ENCODE data around the gene UFD1.

Gene UFD1

GRCh38 chr22:19526076-19526701, 47.2 kb upstream of the UFD1 start:
- H3K9me3 ChIP-seq (ENCODE audit: insufficient read depth, low read length): no peaks in the 10 kb centered on the region
- H3K9ac ChIP-seq (ENCODE audit: low read length): no peak overlapping the region
- H2AFZ ChIP-seq (ENCODE audit: low read depth, low read length): no peak overlapping the region
- H4K20me1 ChIP-seq (ENCODE audit: insufficient read depth, low read length): no peaks in the 10 kb centered on the region
- H3K36me3 ChIP-seq (replicated peaks; ENCODE audit: low read depth, low read length): peaks cover 3% of the 10 kb centered on the region
- H3K27me3 ChIP-seq (ENCODE audit: low read depth, low read length): peaks cover 12% of the 10 kb centered on the region; the same call in 1 of the 2 replicates
- H3K4me2 ChIP-seq (ENCODE audit: low read length): no peak overlapping the region
- peaks cover 10% of the 10 kb centered on the region for H3K4me1 ChIP-seq (ENCODE audit: low read length)
- no peak overlapping the region for H3K27ac ChIP-seq (ENCODE audit: low read length)
- no peaks in the 10 kb centered on the region for H3K79me2 ChIP-seq (ENCODE audit: low read length)
- TF ChIP-seq EZH2phosphoT487 (IDR thresholded peaks at IDR 0.05; ENCODE audit: low read depth): no peak
- no peak for TF ChIP-seq CTCF (IDR thresholded peaks at IDR 0.05; ENCODE audit: low read depth, low read length)
- H3K4me3 ChIP-seq (ENCODE audit: low read length): no peak overlapping the region

GRCh38 chr22:19525666-19526065, 46.7 kb upstream of the UFD1 start:
- no peak overlapping the region for H3K4me2 ChIP-seq (ENCODE audit: low read length)
- no peak overlapping the region for H3K4me3 ChIP-seq (ENCODE audit: low read length)
- H3K9ac ChIP-seq (ENCODE audit: low read length): no peak overlapping the region
- H3K36me3 ChIP-seq (replicated peaks; ENCODE audit: low read depth, low read length): peaks cover 3% of the 10 kb centered on the region
- TF ChIP-seq EZH2phosphoT487 (IDR thresholded peaks at IDR 0.05; ENCODE audit: low read depth) (no peak), CTCF (IDR thresholded peaks at IDR 0.05; ENCODE audit: low read depth, low read length) (no peak)
- H3K4me1 ChIP-seq (ENCODE audit: low read length): peaks cover 10% of the 10 kb centered on the region
- no peaks in the 10 kb centered on the region for H3K79me2 ChIP-seq (ENCODE audit: low read length)
- H4K20me1 ChIP-seq (ENCODE audit: insufficient read depth, low read length): no peaks in the 10 kb centered on the region
- H3K27ac ChIP-seq (ENCODE audit: low read length): no peak overlapping the region
- H2AFZ ChIP-seq (ENCODE audit: low read depth, low read length): no peak overlapping the region
- 0 out of 2 replicates have a peak, but pooled peaks cover 8% of the 10 kb centered on the region for H3K27me3 ChIP-seq (ENCODE audit: low read depth, low read length)
- no peaks in the 10 kb centered on the region for H3K9me3 ChIP-seq (ENCODE audit: insufficient read depth, low read length)

DNA sequence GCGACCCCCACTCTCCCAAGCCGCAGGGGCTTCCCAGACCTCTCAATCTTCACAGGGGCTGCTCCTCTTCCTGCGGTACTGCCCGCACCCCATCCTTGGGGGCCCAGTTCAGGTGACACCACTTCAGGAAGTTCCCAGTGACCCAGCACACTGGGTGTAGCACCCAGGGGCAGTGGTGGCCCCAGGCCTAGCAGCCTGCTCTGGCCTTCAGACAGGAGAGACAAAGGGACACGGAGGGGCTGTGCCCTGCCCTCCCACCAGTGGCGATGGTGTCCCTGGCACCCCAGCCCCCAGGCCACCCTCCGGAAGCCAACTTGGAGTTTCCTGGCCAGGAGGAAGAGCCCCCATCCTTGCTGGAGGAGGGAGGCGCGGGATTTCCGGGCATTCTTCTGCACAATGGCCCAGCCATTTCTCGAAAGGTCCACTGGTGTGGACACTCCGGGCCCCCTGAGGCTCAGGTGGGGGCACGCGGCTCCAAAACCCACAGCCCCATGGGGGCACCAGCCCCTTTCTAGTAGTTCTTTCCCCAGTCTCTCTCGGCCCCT, 46.2 kb upstream of the UFD1 start:
- no peak overlapping the region for H3K4me2 ChIP-seq (ENCODE audit: low read length)
- H3K9ac ChIP-seq (ENCODE audit: low read length): no peak overlapping the region
- H3K27me3 ChIP-seq (ENCODE audit: low read depth, low read length): 0 out of 2 replicates have a peak, but pooled peaks cover 8% of the 10 kb centered on the region
- TF ChIP-seq EZH2phosphoT487 (IDR thresholded peaks at IDR 0.05; ENCODE audit: low read depth) (no peak), CTCF (IDR thresholded peaks at IDR 0.05; ENCODE audit: low read depth, low read length) (no peak)
- no peak overlapping the region for H2AFZ ChIP-seq (ENCODE audit: low read depth, low read length)
- no peak overlapping the region for H3K27ac ChIP-seq (ENCODE audit: low read length)
- no peaks in the 10 kb centered on the region for H4K20me1 ChIP-seq (ENCODE audit: insufficient read depth, low read length)
- H3K4me3 ChIP-seq (ENCODE audit: low read length): no peak overlapping the region
- H3K79me2 ChIP-seq (ENCODE audit: low read length): no peaks in the 10 kb centered on the region
- no peaks in the 10 kb centered on the region for H3K9me3 ChIP-seq (ENCODE audit: insufficient read depth, low read length)
- H3K36me3 ChIP-seq (replicated peaks; ENCODE audit: low read depth, low read length): peaks cover 3% of the 10 kb centered on the region
- H3K4me1 ChIP-seq (ENCODE audit: low read length): peaks cover 10% of the 10 kb centered on the region

- H3K4me2 ChIP-seq (ENCODE audit: low read length): peak within 1 kb of the TSS; percentile 60
- peak within 1 kb of the TSS; percentile 60 for H3K4me3 ChIP-seq (ENCODE audit: low read length)
- 0 out of 2 replicates have a peak, but pooled peaks cover 8% of the 10 kb centered on the region for H3K27me3 ChIP-seq (ENCODE audit: low read depth, low read length)
- no peak within 1 kb of the TSS for H3K9ac ChIP-seq (ENCODE audit: low read length)
- no peaks in the 10 kb centered on the region for H3K79me2 ChIP-seq (ENCODE audit: low read length)
- peaks cover 3% of the 10 kb centered on the region for H3K36me3 ChIP-seq (replicated peaks; ENCODE audit: low read depth, low read length)
- H3K9me3 ChIP-seq (ENCODE audit: insufficient read depth, low read length): no peaks in the 10 kb centered on the region
- no peak within 1 kb of the TSS for H3K27ac ChIP-seq (ENCODE audit: low read length)
- H2AFZ ChIP-seq (ENCODE audit: low read depth, low read length): no peak within 1 kb of the TSS
- peaks cover 10% of the 10 kb centered on the region for H3K4me1 ChIP-seq (ENCODE audit: low read length)
- no peaks in the 10 kb centered on the region for H4K20me1 ChIP-seq (ENCODE audit: insufficient read depth, low read length)
- TF ChIP-seq CTCF (IDR thresholded peaks at IDR 0.05; ENCODE audit: low read depth, low read length): no peak
- TF ChIP-seq EZH2phosphoT487 (IDR thresholded peaks at IDR 0.05; ENCODE audit: low read depth): no peak
Observed at GRCh38 chr22:19524170-19525115, 45.5 kb upstream of the UFD1 start, which contains the start of gene CLDN5. CLDN5 (minus strand) TSS chr22:19524410; CDS start chr22:19524255, 155 bp downstream.
